Embryonic facial prominence (tissue), 1 donor: ENCODE data around the gene GALNT1.

Experiments
- DNase-seq: peaks from one replicate; pipeline ENCODE4 v3.0.0-alpha.2; 2016; ENCODE audit errors: extremely low spot score

GALNT1 gene

GRCh38 chr18:35582899-35583558 lies 1.5 kb downstream of the GALNT1 start:
- DNase-seq, result no peak

DNA sequence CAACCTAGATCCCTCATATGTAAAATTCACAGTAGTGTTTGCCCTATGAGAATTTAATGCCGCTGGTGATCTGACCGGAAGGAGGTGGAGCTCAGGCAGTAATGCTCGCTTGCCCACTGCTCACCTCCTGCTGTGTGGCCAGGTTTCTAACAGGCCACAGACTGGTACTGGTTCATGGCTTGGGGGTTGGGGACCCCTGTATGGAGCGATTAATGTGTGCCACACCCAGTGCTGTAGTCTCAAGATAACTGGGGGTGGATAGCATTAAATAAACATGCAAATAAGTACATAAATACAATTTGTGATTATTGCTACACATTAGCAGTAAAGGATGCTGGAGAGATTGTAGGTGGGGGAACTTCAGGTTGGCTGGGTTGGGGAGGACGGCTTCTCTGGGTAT lies 3.2 kb downstream of the GALNT1 start:
- DNase-seq, result no peak

- no peak for DNase-seq
These were observed 4.1 kb downstream of the GALNT1 start for GRCh38 chr18:35585608-35586007.

DNA sequence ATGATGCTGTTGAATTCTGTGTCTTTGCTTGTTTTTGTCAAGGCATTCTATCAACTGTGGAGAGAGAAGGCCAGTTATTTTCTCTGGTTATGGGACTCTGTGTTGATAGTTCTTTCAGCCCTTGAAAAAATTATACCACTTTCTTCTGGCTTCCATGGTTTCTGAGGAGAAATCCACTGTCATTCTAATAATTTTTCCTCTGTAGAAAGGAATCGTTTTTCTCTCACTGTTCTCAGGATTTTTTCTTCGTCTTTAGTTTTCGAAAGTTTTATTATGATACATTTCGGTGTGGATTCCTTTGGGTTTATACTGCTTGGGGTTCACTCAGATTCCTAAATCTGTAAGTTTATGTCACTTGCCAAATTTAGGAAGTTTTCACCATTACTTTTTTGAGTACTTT lies 6.6 kb downstream of the GALNT1 start:
- DNase-seq, result no peak

DNA sequence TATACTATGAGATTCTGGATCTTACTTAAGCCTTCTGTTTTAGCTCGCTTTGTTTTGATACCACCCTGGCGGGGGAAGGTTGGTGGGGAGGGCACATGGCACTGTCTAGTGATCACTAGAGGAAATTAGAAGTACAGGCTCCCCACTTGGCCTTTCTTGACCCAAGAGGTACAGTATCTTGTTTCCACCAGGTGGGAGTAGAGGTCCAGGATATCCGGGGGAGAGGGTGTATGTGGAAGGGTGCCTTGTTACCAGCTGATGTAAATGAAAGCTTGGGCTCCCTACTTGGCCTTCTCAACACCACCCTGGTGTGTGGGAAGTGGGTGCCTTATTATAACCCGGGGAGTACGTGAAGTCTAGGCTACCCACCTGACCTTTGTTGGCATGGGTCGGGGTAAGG lies 7.5 kb downstream of the GALNT1 start:
- no peak for DNase-seq

GRCh38 chr18:35589546-35589945 lies 8.0 kb downstream of the GALNT1 start:
- DNase-seq, result no peak

DNA sequence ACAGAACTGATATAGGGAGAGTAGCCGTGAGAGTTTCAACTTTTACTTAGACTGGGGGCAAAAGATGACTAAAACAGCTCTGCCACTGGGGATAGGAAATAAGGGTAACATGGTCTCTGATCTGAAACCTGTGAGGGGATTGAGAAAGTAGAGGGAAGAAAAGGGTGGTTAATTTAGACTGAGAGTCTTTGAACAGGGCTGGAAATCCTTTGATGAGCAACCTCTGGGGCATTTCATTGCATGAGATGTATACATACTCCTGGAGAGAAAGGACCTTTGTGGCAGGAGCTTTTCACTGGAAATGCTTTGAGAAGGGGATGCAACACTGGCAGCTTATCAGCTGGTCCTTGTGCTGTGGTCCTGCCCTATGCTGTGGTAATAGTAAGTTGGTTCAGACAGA lies 9.4 kb downstream of the GALNT1 start:
- DNase-seq, result no peak

DNA sequence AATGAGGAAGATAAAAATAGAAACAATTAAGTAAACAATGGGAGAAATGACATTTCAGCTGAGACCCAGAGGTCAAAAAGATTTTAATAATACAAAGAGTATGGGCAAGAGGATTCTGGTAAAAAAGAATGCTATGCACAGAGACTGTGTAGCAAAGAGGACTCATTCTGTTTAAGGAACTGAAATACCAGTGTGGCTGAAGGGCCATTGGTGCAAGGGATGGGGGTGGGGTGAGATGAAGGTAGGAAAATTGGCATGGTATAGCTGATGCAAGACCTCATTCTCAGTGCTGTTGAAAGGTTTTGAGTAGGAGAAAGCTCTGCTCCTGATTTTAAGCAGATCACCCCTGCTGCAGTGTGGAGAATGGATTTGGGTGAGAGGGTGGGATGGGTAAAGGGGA lies 10.8 kb downstream of the GALNT1 start:
- DNase-seq, result no peak

DNA sequence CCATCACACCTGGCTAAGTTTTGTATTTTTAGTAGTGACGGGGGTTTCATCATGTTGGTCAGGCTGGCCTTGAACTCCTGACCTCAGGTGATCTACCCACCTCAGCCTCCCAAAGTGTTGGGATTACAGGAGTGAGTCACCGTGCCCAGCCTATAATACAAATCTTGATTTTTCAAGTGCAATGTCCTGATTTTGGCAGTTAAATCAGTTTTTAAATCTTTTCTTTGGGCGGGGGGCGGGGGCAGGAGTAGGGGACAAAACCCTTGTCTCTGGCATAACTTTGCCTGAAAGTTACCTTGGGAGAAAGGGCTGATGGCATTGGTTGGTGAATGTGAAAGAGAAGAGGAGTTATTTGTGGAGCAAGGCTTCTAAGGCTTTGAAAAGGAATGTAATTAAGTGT lies 12.3 kb downstream of the GALNT1 start:
- DNase-seq, result no peak

DNA sequence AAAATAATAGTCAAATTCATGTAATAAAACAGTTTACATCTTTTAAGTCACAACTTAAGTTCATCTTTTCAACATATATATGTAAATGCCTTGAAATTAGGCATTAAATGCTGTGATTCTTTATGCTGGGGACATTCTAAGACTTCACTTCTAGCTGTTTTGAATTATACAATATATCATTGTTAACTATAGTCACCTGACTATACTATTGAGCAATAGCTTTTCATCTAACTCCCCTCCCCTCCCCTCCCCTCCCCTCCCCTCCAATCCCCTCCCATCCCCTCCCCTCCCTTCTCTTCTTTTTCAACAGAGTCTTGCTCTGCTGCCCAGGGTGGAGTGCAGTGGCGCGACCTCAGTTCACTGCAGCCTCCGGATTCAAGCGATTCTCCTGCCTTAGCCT lies 16.2 kb downstream of the GALNT1 start:
- DNase-seq, result no peak

- no peak for DNase-seq
These were observed 20.8 kb downstream of the GALNT1 start for GRCh38 chr18:35602193-35602820.

DNA sequence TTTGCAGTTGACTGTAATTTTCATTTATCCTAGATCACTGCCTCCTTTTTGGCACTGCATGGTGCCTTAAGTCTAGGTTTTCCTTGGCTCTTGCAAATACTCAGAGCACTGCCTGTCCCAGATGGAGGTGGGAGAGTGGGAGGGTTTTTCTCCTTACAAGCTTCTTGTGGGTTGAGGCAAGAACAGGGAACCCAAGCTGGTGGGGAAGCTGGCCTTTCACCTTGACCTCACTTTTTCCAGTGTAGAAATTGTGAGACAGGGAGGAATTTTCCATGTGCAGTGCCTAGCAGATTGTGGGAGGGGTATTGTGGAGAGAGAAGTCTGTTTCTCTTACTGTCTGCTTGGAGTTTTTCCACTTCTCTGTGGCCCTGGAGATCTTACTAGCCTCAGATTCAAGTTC lies 21.5 kb downstream of the GALNT1 start:
- DNase-seq, result no peak

- no peak for DNase-seq
These were observed 22.0 kb downstream of the GALNT1 start for GRCh38 chr18:35603528-35603927.

DNA sequence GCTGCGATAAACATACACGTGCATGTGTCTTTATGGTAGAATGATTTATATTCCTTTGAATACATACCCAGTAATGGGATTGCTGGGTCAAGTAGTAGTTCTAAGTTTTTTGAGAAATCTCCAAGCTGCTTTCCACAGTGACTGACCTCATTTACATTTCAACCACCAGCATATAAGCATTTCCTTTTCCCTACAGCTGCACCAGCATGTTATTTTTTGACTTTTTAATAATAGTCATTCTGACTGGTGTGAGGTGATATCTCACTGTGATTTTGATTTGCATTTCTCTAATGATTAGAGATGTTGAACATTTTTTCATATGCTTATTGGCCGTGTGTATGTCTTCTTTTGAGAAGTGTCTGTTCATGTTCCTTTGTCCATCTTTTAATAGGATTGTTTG lies 22.8 kb downstream of the GALNT1 start:
- DNase-seq, result no peak

- DNase-seq, result no peak
These were observed 24.3 kb downstream of the GALNT1 start for GRCh38 chr18:35605686-35606417.

DNA sequence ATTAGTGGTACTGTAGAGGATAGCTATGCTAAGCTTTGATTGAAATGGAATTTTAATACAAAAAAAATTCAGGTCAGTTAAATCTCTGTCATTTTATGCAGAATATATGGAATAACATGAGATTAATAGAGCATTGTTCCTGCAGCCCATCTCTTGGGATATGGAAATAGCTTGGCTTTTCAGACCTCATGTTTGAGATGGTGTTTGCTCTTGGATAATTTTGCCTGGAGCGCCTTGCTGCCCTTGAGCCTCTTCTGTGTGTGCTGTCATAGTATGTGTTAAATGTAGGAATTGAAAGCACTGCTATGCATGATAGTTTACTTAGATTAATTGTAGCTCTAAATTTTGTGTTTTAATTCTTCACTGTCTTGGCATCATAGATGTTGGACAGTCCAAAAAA lies 27.7 kb downstream of the GALNT1 start:
- DNase-seq, result no peak

DNA sequence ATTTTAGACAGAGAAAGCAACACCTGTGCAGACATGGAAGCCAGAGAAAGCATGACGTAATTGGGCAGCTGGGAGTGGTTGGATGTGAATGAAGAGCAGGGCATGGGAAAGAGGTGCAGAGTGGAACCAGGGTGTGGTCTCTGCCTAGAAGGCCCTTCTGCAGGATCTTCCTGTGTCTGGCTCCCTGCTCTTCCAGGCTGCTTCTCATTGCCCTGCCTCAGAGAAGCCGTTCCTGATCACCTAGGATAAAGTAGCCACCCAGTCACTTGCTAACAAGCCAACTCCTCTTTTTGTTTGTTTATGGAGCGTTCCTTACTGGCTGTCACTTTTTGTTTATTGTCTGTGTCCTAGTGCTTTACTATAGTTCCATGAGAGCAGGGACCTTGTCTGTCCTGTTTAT lies 28.5 kb downstream of the GALNT1 start:
- DNase-seq, result no peak

GRCh38 chr18:35610724-35611123 lies 29.2 kb downstream of the GALNT1 start:
- no peak for DNase-seq

DNA sequence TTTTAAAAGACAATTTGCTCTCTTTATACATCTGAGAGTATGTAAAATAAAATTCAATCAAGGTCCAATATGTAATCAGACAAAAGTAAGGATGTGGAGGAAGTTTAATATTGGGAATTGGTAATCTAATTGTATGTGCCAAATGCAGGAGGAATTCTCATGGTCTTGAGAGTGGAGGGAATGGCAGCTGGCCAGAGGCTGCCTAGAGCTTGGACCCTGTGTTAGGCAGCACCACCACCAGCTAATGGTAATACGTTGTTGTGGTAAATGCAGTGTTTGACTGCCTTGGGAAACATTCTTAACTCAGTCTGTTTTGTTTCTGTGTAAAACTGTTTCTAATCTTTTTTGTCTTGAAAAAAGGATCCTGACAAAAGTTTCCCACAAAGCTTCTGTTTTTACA lies 30.0 kb downstream of the GALNT1 start:
- DNase-seq, result no peak

- no peak for DNase-seq
These were observed 34.5 kb downstream of the GALNT1 start for GRCh38 chr18:35616074-35616473.

DNA sequence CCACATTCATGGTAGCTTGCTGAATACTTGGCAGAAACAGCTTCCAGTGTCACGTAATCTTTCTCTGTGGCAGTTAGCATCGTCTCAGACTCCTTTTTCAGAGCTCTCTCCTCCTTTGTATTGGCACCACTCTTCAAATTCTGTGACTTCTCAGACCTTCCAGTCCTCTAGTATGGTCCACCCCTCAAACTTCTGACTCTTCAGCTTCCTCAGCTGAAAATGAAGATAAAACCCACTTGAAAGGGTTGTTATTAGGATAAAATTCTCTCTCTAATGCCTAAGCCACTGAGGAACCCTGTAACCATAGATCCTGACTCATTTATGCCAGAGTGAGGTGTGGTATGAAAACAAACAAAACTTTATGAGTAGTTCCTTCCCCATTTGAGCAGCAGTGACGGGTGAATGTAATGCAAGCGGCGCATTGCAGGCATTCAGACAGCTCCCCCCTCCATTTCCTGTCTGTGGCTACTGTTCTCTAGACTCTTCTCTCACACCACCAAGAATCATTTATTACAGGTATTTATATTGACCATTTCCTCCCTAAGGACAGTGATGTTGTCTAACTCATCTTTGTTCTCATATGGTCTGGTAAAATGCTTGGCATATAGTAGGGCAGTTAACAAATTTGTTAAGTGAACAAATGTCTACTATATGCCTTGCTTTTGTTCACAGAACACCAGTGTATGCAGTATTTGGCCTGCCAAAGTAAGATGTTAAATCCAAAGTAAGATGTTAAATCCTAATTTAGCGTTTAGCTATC lies 35.3 kb downstream of the GALNT1 start:
- DNase-seq, result no peak

DNA sequence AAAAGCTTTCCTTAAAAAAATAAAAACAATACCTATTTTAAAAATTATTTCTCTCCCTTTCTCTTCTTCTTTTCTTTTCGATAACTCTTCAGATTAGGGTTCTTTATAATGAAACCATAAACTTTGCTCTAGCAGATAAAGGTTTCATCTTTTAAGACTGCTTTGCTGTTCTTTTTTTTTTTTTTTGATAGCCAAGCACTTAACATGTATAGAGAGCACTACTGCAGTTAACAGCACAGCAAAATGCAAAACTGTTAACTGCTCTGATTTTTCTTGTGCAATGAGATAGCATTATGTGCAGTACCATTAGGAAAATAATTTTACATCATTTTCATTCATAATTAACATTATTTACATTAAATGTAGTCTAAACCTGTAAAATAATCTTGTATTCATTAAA lies 36.3 kb downstream of the GALNT1 start:
- no peak for DNase-seq

DNA sequence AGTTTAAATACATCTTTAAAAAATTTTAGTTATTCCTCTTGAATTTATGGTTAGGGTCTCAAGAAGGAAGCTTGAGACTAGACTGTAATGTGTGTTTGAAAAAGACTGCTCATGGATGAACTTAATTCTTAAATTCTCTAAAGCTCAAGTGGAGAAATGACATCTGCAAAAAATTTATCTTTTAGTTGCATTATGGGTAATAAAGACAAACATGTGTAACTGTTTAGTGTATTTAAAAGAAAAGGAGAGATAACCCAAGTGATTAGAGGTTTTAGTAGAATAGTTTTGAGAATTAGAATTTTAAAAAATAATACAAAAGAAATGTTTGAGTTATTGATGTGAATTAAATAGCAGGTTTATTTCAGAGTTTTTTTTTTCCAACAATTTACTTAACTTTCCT lies 36.7 kb downstream of the GALNT1 start:
- DNase-seq, result no peak
